GM10847 (cell line): Measurements from ENCODE around the gene RPS3.

Experiments used
- POLR2A ChIP-seq: IDR thresholded peaks from 2 replicates; pipeline ENCODE4 v1.6.1; 2011; ENCODE audit not compliant: insufficient read length; ENCODE audit errors: extremely low read depth

RPS3 gene

GRCh38 chr11:75399344-75400145 is at the start of gene RPS3:
Gene RPS3, plus strand, starts transcription at chr11:75399518. Its CDS starts 30 bp downstream, at chr11:75399548.
- peak; percentile 98 for TF ChIP-seq POLR2A

- TF ChIP-seq POLR2A: no peak
These were observed 49.7 kb upstream of the RPS3 start for GRCh38 chr11:75349521-75350116.

- TF ChIP-seq POLR2A: no peak
These were observed 49.1 kb upstream of the RPS3 start for GRCh38 chr11:75350122-75350742.

- TF ChIP-seq POLR2A: no peak
These were observed 48.4 kb upstream of the RPS3 start for GRCh38 chr11:75350743-75351540.

- TF ChIP-seq POLR2A: no peak
These were observed 47.9 kb upstream of the RPS3 start, which contains the start of gene ARRB1 for GRCh38 chr11:75351541-75351790. Gene ARRB1, minus strand, starts transcription at chr11:75351661. Its CDS starts 54 bp downstream, at chr11:75351607.

- no peak for TF ChIP-seq POLR2A
These were observed 47.3 kb upstream of the RPS3 start for GRCh38 chr11:75351791-75352587.

- no peak for TF ChIP-seq POLR2A
These were observed 46.6 kb upstream of the RPS3 start for GRCh38 chr11:75352588-75353206.

GRCh38 chr11:75355051-75355450 is 44.3 kb upstream of the RPS3 start:
- no peak for TF ChIP-seq POLR2A

- TF ChIP-seq POLR2A: no peak
These were observed 42.7 kb upstream of the RPS3 start for GRCh38 chr11:75356613-75357012.

GRCh38 chr11:75365711-75366181 is 33.6 kb upstream of the RPS3 start:
- TF ChIP-seq POLR2A: no peak

- TF ChIP-seq POLR2A: no peak
These were observed 29.6 kb upstream of the RPS3 start for GRCh38 chr11:75369560-75370255.

- no peak for TF ChIP-seq POLR2A
These were observed 27.1 kb upstream of the RPS3 start for GRCh38 chr11:75371949-75372876.

GRCh38 chr11:75373201-75373600 is 26.1 kb upstream of the RPS3 start:
- no peak for TF ChIP-seq POLR2A
